SK-N-SH (cell line): ENCODE measurements around the gene FANCM. TPM values are rescaled to one million over a fixed set of nuclear protein-coding genes. Genes with fewer than 3 reads are reported as not detected.

Experiments
- CTCF ChIA-PET: fragments of 300-600, 350-600 bp; formaldehyde crosslinking; extraction: SDS; loops from one replicate; lab custom pipeline; 2021; lab: Yijun Ruan, JAX
- POLR2A ChIA-PET: fragments of 350-600 bp; sonication (Branson Sonifier 250); formaldehyde crosslinking; extraction: SDS; loops from one replicate; lab custom pipeline; 2020; ENCODE audit warnings: antibody characterized with exemption, inconsistent platforms; lab: Yijun Ruan, JAX
- DNase-seq: peaks from one replicate; pipeline ENCODE4 v3.0.0; 2012
- H2AFZ ChIP-seq: fragments of 200-600 bp; sonication (generic); 2 replicates; pipeline ENCODE4 v1.8.1; 2016; ENCODE audit warnings: antibody characterized with exemption, mild to moderate bottlenecking, low read depth
- H3F3A ChIP-seq: fragments of 200-600 bp; sonication (generic); replicated peaks from 2 replicates; pipeline ENCODE3; 2016; ENCODE audit warnings: antibody characterized with exemption, mild to moderate bottlenecking; ENCODE audit not compliant: insufficient read depth
- H3K27ac ChIP-seq, 2 experiments: fragments of 200-500 bp in 1 of 2; fragments of 200-600 bp in 1 of 2; sonication (Bioruptor generic) in 1 of 2; sonication (generic), shearing (Covaris generic) in 1 of 2; 2 replicates each; pipeline versions ENCODE4 v1.5.1 to v1.6.1; 2014 to 2016; ENCODE audit warnings: low read depth in 2 of 2, inconsistent platforms in 1 of 2, low read length in 1 of 2, mild to moderate bottlenecking in 1 of 2, mixed read lengths in 1 of 2
- H3K27me3 ChIP-seq: fragments of 200-600 bp; sonication (generic), shearing (Covaris generic); 2 replicates; pipeline ENCODE4 v1.6.1; 2016; ENCODE audit warnings: mixed run types; ENCODE audit not compliant: insufficient read depth
- H3K36me3 ChIP-seq, 2 experiments: fragments of 200-500 bp in 1 of 2; fragments of 200-600 bp in 1 of 2; sonication (Bioruptor generic) in 1 of 2; sonication (generic) in 1 of 2; replicated peaks in 1 of 2; 2 replicates each; pipeline versions ENCODE3 to v1.5.1; 2014 to 2016; ENCODE audit warnings: low read length in 1 of 2, mild to moderate bottlenecking in 1 of 2; ENCODE audit not compliant: insufficient read depth in 2 of 2, control insufficient read depth in 1 of 2
- H3K4me1 ChIP-seq, 2 experiments: fragments of 200-500 bp in 1 of 2; fragments of 200-600 bp in 1 of 2; sonication (Bioruptor generic) in 1 of 2; sonication (generic), shearing (Covaris generic) in 1 of 2; 2 replicates each; pipeline versions ENCODE4 v1.5.1 to v1.6.1; 2014 to 2016; ENCODE audit warnings: low read depth in 1 of 2, low read length in 1 of 2, mixed run types in 1 of 2; ENCODE audit not compliant: insufficient read depth in 2 of 2, control insufficient read depth in 1 of 2
- H3K4me2 ChIP-seq: fragments of 200-600 bp; sonication (generic), shearing (Covaris generic); 2 replicates; pipeline ENCODE4 v1.6.1; 2017; ENCODE audit warnings: mixed run types
- H3K4me3 ChIP-seq, 2 experiments: fragments of 200-500 bp in 1 of 2; fragments of 200-600 bp in 1 of 2; sonication (Bioruptor generic) in 1 of 2; sonication (generic), shearing (Covaris generic) in 1 of 2; 2 replicates each; pipeline versions ENCODE4 v1.5.1 to v1.8.1; 2014 to 2016; ENCODE audit warnings: low read depth in 2 of 2, inconsistent platforms in 1 of 2, low read length in 1 of 2, mild to moderate bottlenecking in 1 of 2, mixed read lengths in 1 of 2, moderate library complexity in 1 of 2
- H3K79me2 ChIP-seq: fragments of 200-600 bp; sonication (generic); 2 replicates; pipeline ENCODE4 v1.8.1; 2017; ENCODE audit warnings: mild to moderate bottlenecking; ENCODE audit not compliant: insufficient read depth
- H3K9ac ChIP-seq: fragments of 200-600 bp; sonication (generic); 2 replicates; pipeline ENCODE4 v1.6.1; 2017; ENCODE audit warnings: mixed run types
- H3K9me2 ChIP-seq: fragments of 200-600 bp; sonication (generic); 2 replicates; pipeline ENCODE4 v1.6.1; 2017; ENCODE audit warnings: mixed run types
- H3K9me3 ChIP-seq: fragments of 200-600 bp; sonication (generic); 2 replicates; pipeline ENCODE4 v1.6.1; 2017; ENCODE audit warnings: mixed run types, mild to moderate bottlenecking, moderate library complexity
- H4K20me1 ChIP-seq: fragments of 200-600 bp; sonication (generic); 2 replicates; pipeline ENCODE4 v1.6.1; 2017; ENCODE audit warnings: mild to moderate bottlenecking, mixed run types; ENCODE audit not compliant: insufficient read depth
- EP300 ChIP-seq, 2 experiments: IDR thresholded peaks; 2 replicates each; pipeline versions ENCODE4 v1.4.0 to v1.6.1; 2012; ENCODE audit warnings: borderline replicate concordance in 1 of 2, low read depth in 1 of 2, low read length in 1 of 2
- EZH2phosphoT487 ChIP-seq: fragments of 200-600 bp; sonication (generic); IDR thresholded peaks from 2 replicates; pipeline ENCODE4 v1.6.1; 2017; ENCODE audit warnings: low read depth, mixed run types, mild to moderate bottlenecking, antibody characterized with exemption, moderate library complexity, borderline replicate concordance
- FOSL2 ChIP-seq: IDR thresholded peaks from 2 replicates; pipeline ENCODE4 v1.4.0; 2012; ENCODE audit warnings: low read depth, mild to moderate bottlenecking, moderate library complexity, borderline replicate concordance
- GABPA ChIP-seq: IDR thresholded peaks from 2 replicates; pipeline ENCODE4 v1.4.0; 2012; ENCODE audit warnings: low read depth, mild to moderate bottlenecking
- GATA2 ChIP-seq: sonication (generic); formaldehyde crosslinking; IDR thresholded peaks from 2 replicates; pipeline ENCODE4 v1.5.0; 2020; ENCODE audit warnings: mild to moderate bottlenecking, missing genetic modification reagents
- JUND ChIP-seq: IDR thresholded peaks from 2 replicates; pipeline ENCODE4 v1.4.0; 2012
- MEF2A ChIP-seq: IDR thresholded peaks from 2 replicates; pipeline ENCODE4 v1.4.0; 2012; ENCODE audit warnings: low read depth, borderline replicate concordance
- MXI1 ChIP-seq: IDR thresholded peaks from 2 replicates; pipeline ENCODE4 v1.6.1; 2012; ENCODE audit warnings: mild to moderate bottlenecking, low read depth, low read length, improper control_type of control experiment
- NFIC ChIP-seq: IDR thresholded peaks from 2 replicates; pipeline ENCODE4 v1.4.0; 2012; ENCODE audit warnings: borderline replicate concordance
- RCOR1 ChIP-seq: fragments of 150-350 bp; IDR thresholded peaks from 2 replicates; pipeline ENCODE4 v1.6.1; 2017; ENCODE audit warnings: antibody characterized with exemption, low read length
- SIN3A ChIP-seq: IDR thresholded peaks from 2 replicates; pipeline ENCODE4 v1.6.1; 2012; ENCODE audit warnings: low read depth, mild to moderate bottlenecking, low read length, moderate library complexity, borderline replicate concordance
- SMC3 ChIP-seq: IDR thresholded peaks from 2 replicates; pipeline ENCODE4 v1.6.1; 2012; ENCODE audit warnings: low read depth, low read length, improper control_type of control experiment
- TEAD4 ChIP-seq: IDR thresholded peaks from 2 replicates; pipeline ENCODE4 v1.4.0; 2012; ENCODE audit warnings: mild to moderate bottlenecking, borderline replicate concordance; ENCODE audit not compliant: insufficient read depth
- YY1 ChIP-seq: IDR thresholded peaks from 2 replicates; pipeline ENCODE4 v1.4.0; 2012; ENCODE audit warnings: low read depth, mild to moderate bottlenecking
- WGBS: methylation state at CpG from one replicate; pipeline ENCODE4 v1.1.6; 2017; ENCODE audit warnings: low lambda C conversion rate; 5-methylcytosine and 5-hydroxymethylcytosine counted together
- polyA plus RNA-seq, 3 experiments: library from polyadenylated mRNA; depleted of rRNA; stranded (reverse); fragments of >200 nt; gene quantifications; 2 replicates each; pipeline ENCODE4 v1.2.3, GENCODE V29; 2012
- TF ChIP-seq, protein P1 (sequence below): fragments of 150-350 bp; IDR thresholded peaks from 2 replicates; pipeline ENCODE4 v1.6.1; 2016; ENCODE audit warnings: mild to moderate bottlenecking, low read depth, low read length
- TF ChIP-seq, protein P2 (sequence below): IDR thresholded peaks from 2 replicates; pipeline ENCODE4 v1.4.0; 2012; ENCODE audit warnings: low read depth
- TF ChIP-seq, protein P3 (sequence below): IDR thresholded peaks from 2 replicates; pipeline ENCODE4 v1.6.1; 2012; ENCODE audit warnings: mild to moderate bottlenecking, low read depth, low read length, moderate library complexity
- TF ChIP-seq, protein P4 (sequence below): fragments of 150-350 bp; IDR thresholded peaks from 2 replicates; pipeline ENCODE4 v1.6.1; 2017; ENCODE audit warnings: antibody characterized with exemption, low read length, low read depth, borderline replicate concordance
- TF ChIP-seq, protein P5 (sequence below): IDR thresholded peaks from 2 replicates; pipeline ENCODE4 v1.4.0; 2012; ENCODE audit warnings: low read depth, borderline replicate concordance

FANCM gene
- polyA plus RNA-seq, 1 of the 3 experiments (the other 2 are of a cell fraction): 0.67 TPM

DNA sequence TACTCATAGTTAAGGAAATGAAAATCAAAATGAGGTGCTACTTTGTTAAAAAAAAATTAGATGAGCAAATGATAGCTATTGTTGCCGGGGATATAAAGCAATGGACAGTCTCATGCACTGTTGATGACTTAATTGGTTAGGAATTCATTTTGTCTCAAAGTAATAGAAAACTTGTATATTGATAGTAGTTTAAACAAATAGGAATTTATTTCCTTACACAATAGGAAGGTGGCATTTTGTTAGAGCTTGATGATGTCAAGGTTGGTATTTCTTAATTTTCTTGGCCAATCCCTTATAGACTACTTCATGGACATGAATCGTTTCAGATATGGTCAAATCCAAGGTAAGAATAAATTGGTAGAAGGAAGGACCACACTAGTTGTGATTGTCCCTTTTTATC lies 44.0 kb upstream of the FANCM start:
- Histone ChIP-seq H3K79me2 (peaks cover 87% of the 10 kb centered on the region), H3K4me2 (no peak overlapping the region), H3K9me3 (no peaks in the 10 kb centered on the region), H2AFZ (no peak overlapping the region), H3K36me3 (peaks cover 0 to 3% of the 10 kb centered on the region in 2 experiments), H3K27ac (no peak overlapping the region), H3K4me1 (no peaks in the 10 kb centered on the region; a peak in 1 of 4 replicates), H4K20me1 (peaks cover 29% of the 10 kb centered on the region), H3F3A (peaks cover 5% of the 10 kb centered on the region), H3K27me3 (no peaks in the 10 kb centered on the region), H3K9ac (no peak overlapping the region), H3K4me3 (no peak overlapping the region), H3K9me2 (no peaks in the 10 kb centered on the region)
- no peak for DNase-seq
- TF ChIP-seq YY1 (no peak), GABPA (no peak), SIN3A (no peak)
- TF ChIP-seq, protein P1, sequence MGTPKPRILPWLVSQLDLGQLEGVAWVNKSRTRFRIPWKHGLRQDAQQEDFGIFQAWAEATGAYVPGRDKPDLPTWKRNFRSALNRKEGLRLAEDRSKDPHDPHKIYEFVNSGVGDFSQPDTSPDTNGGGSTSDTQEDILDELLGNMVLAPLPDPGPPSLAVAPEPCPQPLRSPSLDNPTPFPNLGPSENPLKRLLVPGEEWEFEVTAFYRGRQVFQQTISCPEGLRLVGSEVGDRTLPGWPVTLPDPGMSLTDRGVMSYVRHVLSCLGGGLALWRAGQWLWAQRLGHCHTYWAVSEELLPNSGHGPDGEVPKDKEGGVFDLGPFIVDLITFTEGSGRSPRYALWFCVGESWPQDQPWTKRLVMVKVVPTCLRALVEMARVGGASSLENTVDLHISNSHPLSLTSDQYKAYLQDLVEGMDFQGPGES: no peak
- 88% methylated on average over 2 of the region's 2 CpGs for WGBS
- CTCF ChIA-PET: interaction anchor here (0.6 to 1.2 kb wide), 2 partner anchors 13 to 42 kb away, joined by 3 read pairs; partner anchors contain the start of gene FKBP3
- POLR2A ChIA-PET: no interaction called here

DNA sequence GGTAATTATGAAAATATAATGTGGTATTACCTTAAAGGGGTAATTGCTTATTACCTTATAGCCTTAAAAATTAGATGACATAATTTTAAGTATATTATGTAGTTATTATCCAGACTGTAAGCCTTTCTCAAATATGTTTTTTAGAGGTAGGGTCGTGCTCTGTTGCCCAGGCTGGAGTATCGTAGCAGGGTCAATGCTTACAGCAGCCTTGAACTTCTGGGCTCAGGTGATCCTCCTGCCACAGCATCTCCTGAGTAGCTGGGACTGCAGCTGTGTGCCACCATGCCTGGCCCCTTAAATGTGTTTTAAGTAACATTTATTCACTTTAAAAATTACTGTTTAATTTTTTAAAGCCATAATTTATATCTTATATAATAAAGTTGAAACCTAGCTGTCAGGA lies 41.5 kb upstream of the FANCM start:
- no peaks in the 10 kb centered on the region for H3K9me2 ChIP-seq
- H3K27ac ChIP-seq: no peak overlapping the region
- no peak overlapping the region for H2AFZ ChIP-seq
- peaks cover 61% of the 10 kb centered on the region for H3K79me2 ChIP-seq
- H3K27me3 ChIP-seq: no peaks in the 10 kb centered on the region
- peaks cover 12% of the 10 kb centered on the region; the same call in 1 of the 2 replicates for H4K20me1 ChIP-seq
- peaks cover 0 to 17% of the 10 kb centered on the region in 2 experiments for H3K36me3 ChIP-seq
- no peak overlapping the region for H3K4me3 ChIP-seq
- peaks cover 5% of the 10 kb centered on the region for H3F3A ChIP-seq
- CTCF ChIA-PET: interaction anchor here (0.6 kb wide), 1 partner anchor 40 kb away, joined by 3 read pairs; the partner anchor contains the start of gene FKBP3
- WGBS: 100% methylated on average over 2 of the region's 2 CpGs
- H3K9me3 ChIP-seq: no peaks in the 10 kb centered on the region
- DNase-seq: no peak
- H3K4me1 ChIP-seq: no peaks in the 10 kb centered on the region; a peak in 1 of 4 replicates
- POLR2A ChIA-PET: no interaction called here
- H3K9ac ChIP-seq: no peak overlapping the region
- no peak overlapping the region for H3K4me2 ChIP-seq
- TF ChIP-seq MXI1 (no peak), SIN3A (no peak), GABPA (no peak), EP300 (IDR thresholded peaks at IDR 0.05; ENCODE audit: borderline replicate concordance in 1 of 2, low read depth in 1 of 2, low read length in 1 of 2) (no peak), SMC3 (no peak), FOSL2 (no peak), MEF2A (no peak), RCOR1 (no peak), GATA2 (CRISPR knock-in tag) (no peak), NFIC (no peak), TEAD4 (no peak), JUND (no peak), EZH2phosphoT487 (no peak)
- TF ChIP-seq, protein P2, sequence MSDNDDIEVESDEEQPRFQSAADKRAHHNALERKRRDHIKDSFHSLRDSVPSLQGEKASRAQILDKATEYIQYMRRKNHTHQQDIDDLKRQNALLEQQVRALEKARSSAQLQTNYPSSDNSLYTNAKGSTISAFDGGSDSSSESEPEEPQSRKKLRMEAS: no peak
- TF ChIP-seq, protein P3, sequence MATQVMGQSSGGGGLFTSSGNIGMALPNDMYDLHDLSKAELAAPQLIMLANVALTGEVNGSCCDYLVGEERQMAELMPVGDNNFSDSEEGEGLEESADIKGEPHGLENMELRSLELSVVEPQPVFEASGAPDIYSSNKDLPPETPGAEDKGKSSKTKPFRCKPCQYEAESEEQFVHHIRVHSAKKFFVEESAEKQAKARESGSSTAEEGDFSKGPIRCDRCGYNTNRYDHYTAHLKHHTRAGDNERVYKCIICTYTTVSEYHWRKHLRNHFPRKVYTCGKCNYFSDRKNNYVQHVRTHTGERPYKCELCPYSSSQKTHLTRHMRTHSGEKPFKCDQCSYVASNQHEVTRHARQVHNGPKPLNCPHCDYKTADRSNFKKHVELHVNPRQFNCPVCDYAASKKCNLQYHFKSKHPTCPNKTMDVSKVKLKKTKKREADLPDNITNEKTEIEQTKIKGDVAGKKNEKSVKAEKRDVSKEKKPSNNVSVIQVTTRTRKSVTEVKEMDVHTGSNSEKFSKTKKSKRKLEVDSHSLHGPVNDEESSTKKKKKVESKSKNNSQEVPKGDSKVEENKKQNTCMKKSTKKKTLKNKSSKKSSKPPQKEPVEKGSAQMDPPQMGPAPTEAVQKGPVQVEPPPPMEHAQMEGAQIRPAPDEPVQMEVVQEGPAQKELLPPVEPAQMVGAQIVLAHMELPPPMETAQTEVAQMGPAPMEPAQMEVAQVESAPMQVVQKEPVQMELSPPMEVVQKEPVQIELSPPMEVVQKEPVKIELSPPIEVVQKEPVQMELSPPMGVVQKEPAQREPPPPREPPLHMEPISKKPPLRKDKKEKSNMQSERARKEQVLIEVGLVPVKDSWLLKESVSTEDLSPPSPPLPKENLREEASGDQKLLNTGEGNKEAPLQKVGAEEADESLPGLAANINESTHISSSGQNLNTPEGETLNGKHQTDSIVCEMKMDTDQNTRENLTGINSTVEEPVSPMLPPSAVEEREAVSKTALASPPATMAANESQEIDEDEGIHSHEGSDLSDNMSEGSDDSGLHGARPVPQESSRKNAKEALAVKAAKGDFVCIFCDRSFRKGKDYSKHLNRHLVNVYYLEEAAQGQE: no peak
- TF ChIP-seq, protein P1: no peak
- TF ChIP-seq, protein P4, sequence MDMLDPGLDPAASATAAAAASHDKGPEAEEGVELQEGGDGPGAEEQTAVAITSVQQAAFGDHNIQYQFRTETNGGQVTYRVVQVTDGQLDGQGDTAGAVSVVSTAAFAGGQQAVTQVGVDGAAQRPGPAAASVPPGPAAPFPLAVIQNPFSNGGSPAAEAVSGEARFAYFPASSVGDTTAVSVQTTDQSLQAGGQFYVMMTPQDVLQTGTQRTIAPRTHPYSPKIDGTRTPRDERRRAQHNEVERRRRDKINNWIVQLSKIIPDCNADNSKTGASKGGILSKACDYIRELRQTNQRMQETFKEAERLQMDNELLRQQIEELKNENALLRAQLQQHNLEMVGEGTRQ: no peak
- TF ChIP-seq, protein P5, sequence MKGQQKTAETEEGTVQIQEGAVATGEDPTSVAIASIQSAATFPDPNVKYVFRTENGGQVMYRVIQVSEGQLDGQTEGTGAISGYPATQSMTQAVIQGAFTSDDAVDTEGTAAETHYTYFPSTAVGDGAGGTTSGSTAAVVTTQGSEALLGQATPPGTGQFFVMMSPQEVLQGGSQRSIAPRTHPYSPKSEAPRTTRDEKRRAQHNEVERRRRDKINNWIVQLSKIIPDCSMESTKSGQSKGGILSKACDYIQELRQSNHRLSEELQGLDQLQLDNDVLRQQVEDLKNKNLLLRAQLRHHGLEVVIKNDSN: no peak
